IPS-15b (cell line): ENCODE measurements around the gene C19orf25.

Experiments used
- H3K27me3 ChIP-seq: one replicate; pipeline ENCODE4 v1.6.1; 2013; ENCODE audit warnings: low read length; ENCODE audit not compliant: control insufficient read depth, insufficient read depth
- H3K36me3 ChIP-seq: one replicate; pipeline ENCODE4 v1.6.1; 2013; ENCODE audit warnings: low read length; ENCODE audit not compliant: control insufficient read depth, insufficient read depth
- H3K4me1 ChIP-seq: one replicate; pipeline ENCODE4 v1.6.1; 2013; ENCODE audit warnings: mild to moderate bottlenecking, low read length; ENCODE audit not compliant: control insufficient read depth, insufficient read depth
- H3K4me3 ChIP-seq: one replicate; pipeline ENCODE4 v1.5.1; 2013; ENCODE audit warnings: low read depth, low read length
- H3K9ac ChIP-seq: one replicate; pipeline ENCODE4 v1.6.1; 2013; ENCODE audit warnings: low read depth, mild to moderate bottlenecking, low read length
- H3K9me3 ChIP-seq: one replicate; pipeline ENCODE4 v1.6.1; 2013; ENCODE audit warnings: mild to moderate bottlenecking, low read length; ENCODE audit not compliant: control insufficient read depth, insufficient read depth

C19orf25 gene

DNA sequence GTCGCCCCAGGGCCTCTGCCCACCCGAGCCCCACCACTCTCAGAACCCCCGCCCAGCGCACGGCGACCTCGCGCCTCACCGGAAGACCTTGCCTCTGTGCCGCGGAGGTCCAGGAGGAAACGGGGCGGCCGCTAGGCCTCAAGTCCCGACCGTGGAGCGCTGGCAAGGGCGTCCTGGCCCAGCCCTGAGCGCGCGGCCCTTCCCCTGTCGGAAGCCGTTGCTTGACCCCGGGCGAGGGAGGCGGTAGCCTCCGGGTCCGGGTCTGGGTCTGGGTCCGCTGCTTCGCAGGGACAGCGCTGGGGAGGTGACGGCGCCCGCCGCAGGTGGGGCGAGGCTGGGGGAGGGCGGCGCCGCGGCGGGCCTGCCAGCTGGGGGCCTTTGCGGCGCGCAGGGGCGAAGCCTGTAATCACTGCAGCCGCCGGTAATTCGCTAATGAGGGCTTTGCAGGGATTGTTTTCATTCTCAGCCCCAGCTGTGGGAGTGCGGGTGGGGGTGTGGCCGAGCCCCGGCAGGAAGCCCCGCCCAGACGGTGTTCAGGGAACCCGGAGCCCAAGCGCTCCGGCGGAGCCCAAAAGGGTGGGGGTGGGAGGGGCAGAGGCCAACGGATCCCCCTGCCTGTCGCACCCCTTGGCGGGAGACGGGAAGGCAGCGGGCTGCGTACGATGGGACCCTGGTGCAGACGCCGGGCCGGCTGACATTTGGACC is 8.6 kb downstream of the C19orf25 start:
- H3K4me3 ChIP-seq: peak overlapping the region; percentile 48
- H3K36me3 ChIP-seq: no peaks in the 10 kb centered on the region
- H3K9ac ChIP-seq: no peak overlapping the region
- no peaks in the 10 kb centered on the region for H3K9me3 ChIP-seq
- no peaks in the 10 kb centered on the region for H3K4me1 ChIP-seq
- peaks cover 58% of the 10 kb centered on the region for H3K27me3 ChIP-seq

DNA sequence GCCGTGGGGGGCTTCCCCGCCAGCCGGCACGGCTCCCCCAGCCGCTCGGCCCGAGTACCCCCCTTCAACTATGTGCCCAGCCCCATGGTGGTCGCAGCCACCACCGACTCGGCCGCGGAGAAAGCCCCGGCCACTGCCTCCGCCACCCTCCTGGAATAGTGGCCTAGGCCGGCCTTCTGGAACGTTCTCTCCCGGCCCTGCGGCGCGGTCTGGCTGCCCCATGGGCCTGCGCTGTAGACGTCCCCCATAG is 9.0 kb downstream of the C19orf25 start:
- H3K36me3 ChIP-seq: no peaks in the 10 kb centered on the region
- no peaks in the 10 kb centered on the region for H3K9me3 ChIP-seq
- H3K27me3 ChIP-seq: peaks cover 63% of the 10 kb centered on the region
- no peak overlapping the region for H3K9ac ChIP-seq
- H3K4me3 ChIP-seq: peak overlapping the region; percentile 48
- H3K4me1 ChIP-seq: no peaks in the 10 kb centered on the region

DNA sequence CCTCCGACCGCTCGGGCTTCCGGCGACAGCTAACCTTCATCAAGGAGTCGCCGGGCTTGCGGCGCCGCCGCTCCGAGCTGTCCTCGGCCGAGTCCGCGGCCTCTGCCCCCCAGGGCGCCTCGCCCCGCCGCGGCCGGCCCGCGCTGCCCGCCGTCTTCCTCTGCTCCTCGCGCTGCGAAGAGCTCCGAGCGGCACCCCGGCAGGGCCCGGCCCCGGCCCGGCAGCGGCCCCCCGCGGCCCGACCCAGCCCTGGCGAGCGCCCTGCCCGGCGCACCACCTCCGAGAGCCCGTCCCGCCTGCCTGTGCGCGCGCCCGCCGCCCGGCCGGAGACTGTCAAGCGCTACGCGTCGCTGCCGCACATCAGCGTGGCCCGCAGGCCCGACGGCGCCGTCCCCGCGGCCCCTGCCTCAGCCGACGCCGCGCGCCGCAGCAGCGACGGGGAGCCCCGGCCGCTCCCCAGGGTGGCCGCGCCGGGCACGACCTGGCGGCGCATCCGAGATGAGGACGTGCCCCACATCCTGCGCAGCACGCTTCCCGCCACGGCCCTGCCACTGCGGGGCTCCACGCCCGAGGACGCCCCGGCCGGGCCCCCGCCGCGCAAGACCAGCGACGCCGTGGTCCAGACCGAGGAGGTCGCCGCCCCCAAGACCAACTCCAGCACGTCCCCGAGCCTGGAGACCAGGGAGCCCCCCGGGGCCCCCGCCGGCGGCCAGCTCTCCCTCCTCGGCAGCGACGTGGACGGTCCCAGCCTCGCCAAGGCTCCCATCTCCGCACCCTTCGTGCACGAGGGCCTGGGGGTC is 9.6 kb downstream of the C19orf25 start:
- Histone ChIP-seq H3K4me3 (no peak overlapping the region), H3K27me3 (peaks cover 68% of the 10 kb centered on the region), H3K9me3 (no peaks in the 10 kb centered on the region), H3K9ac (no peak overlapping the region), H3K36me3 (no peaks in the 10 kb centered on the region), H3K4me1 (no peaks in the 10 kb centered on the region)

DNA sequence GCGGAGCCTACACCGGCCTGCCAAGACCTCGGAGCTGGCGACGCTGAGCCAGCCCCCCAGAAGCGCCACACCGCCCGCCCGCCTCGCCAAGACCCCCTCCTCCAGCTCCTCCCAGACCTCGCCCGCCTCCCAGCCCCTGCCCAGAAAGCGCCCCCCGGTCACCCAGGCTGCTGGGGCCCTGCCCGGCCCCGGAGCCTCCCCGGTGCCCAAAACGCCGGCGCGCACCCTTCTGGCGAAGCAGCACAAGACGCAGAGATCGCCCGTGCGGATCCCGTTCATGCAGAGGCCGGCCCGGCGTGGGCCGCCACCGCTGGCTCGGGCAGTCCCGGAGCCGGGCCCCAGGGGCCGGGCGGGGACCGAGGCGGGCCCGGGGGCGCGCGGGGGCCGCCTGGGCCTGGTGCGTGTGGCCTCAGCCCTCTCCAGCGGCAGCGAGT is 10.2 kb downstream of the C19orf25 start:
- no peak overlapping the region for H3K9ac ChIP-seq
- H3K4me1 ChIP-seq: no peaks in the 10 kb centered on the region

DNA sequence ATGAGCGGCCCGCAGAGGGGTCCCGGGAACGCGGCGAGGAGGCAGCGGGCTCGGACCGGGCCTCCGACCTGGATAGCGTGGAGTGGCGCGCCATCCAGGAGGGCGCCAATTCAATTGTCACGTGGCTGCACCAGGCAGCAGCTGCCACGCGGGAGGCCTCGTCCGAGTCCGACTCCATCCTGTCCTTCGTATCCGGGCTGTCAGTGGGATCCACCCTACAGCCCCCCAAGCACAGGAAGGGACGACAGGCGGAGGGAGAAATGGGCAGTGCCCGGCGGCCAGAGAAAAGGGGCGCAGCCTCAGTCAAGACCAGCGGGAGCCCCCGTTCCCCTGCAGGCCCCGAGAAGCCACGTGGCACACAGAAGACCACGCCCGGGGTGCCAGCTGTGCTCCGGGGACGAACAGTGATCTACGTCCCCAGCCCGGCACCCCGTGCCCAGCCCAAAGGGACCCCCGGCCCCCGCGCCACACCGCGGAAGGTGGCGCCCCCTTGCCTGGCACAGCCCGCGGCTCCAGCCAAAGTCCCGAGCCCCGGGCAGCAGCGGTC is 10.7 kb downstream of the C19orf25 start:
- Histone ChIP-seq H3K36me3 (no peaks in the 10 kb centered on the region), H3K9me3 (no peaks in the 10 kb centered on the region), H3K9ac (no peak overlapping the region), H3K27me3 (peaks cover 73% of the 10 kb centered on the region), H3K4me3 (no peak overlapping the region), H3K4me1 (no peaks in the 10 kb centered on the region)

More for the DNA sequence above, 10.2 kb downstream of the C19orf25 start:
- H3K4me3 ChIP-seq: no peak overlapping the region
- peaks cover 71% of the 10 kb centered on the region for H3K27me3 ChIP-seq
- no peaks in the 10 kb centered on the region for H3K36me3 ChIP-seq
- no peaks in the 10 kb centered on the region for H3K9me3 ChIP-seq

DNA sequence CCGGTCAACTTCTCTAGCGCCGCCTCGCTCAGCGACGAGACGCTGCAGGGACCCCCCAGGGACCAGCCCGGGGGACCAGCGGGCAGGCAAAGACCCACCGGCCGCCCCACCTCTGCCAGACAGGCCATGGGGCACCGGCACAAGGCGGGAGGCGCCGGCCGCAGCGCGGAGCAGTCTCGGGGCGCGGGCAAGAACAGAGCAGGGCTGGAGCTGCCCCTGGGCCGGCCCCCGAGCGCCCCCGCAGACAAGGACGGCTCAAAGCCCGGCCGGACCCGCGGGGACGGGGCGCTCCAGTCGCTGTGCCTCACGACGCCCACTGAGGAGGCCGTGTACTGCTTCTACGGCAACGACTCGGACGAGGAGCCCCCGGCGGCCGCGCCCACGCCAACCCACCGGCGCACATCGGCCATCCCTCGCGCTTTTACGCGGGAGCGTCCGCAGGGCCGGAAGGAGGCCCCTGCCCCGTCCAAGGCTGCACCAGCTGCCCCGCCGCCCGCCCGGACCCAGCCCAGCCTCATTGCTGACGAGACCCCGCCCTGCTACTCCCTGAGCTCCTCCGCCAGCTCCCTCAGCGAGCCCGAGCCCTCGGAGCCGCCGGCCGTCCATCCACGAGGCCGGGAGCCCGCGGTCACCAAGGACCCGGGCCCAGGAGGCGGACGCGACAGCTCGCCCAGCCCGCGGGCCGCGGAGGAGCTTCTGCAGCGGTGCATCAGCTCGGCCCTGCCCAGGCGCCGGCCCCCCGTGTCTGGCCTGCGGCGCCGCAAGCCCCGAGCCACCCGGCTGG is 11.3 kb downstream of the C19orf25 start:
- H3K4me3 ChIP-seq: peak overlapping the region; percentile 22
- no peak overlapping the region for H3K9ac ChIP-seq
- no peaks in the 10 kb centered on the region for H3K4me1 ChIP-seq
- H3K9me3 ChIP-seq: no peaks in the 10 kb centered on the region
- H3K27me3 ChIP-seq: peaks cover 70% of the 10 kb centered on the region
- no peaks in the 10 kb centered on the region for H3K36me3 ChIP-seq

DNA sequence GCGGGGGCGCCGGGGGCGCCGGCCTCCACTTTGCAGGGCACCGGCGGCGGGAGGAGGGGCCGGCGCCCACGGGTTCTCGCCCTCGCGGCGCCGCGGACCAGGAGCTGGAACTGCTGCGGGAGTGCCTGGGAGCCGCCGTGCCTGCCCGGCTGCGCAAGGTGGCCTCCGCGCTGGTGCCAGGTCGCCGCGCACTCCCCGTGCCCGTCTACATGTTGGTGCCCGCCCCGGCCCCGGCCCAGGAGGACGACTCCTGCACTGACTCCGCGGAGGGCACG is 11.9 kb downstream of the C19orf25 start:
- Histone ChIP-seq H3K4me1 (no peaks in the 10 kb centered on the region), H3K27me3 (peaks cover 65% of the 10 kb centered on the region), H3K36me3 (no peaks in the 10 kb centered on the region), H3K4me3 (peak overlapping the region; percentile 22), H3K9ac (no peak overlapping the region), H3K9me3 (no peaks in the 10 kb centered on the region)

DNA sequence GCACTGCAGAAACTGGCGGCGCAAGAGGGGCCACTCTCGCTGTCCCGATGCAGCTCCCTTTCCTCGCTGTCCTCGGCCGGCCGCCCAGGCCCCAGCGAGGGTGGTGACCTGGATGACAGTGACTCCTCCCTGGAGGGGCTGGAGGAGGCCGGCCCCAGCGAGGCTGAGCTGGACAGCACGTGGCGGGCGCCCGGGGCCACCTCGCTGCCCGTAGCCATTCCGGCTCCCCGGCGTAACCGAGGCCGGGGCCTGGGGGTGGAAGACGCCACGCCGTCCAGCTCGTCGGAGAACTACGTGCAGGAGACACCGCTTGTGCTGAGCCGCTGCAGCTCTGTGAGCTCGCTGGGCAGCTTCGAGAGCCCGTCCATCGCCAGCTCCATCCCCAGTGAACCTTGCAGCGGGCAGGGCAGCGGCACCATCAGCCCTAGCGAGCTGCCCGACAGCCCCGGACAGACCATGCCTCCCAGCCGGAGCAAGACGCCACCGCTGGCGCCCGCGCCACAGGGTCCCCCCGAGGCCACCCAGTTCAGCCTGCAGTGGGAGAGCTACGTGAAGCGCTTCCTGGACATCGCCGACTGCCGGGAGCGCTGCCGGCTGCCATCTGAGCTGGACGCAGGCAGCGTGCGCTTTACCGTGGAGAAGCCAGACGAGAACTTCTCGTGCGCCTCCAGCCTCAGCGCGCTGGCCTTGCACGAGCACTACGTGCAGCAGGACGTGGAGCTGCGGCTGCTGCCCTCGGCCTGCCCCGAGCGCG is 12.4 kb downstream of the C19orf25 start:
- Histone ChIP-seq H3K4me1 (no peaks in the 10 kb centered on the region), H3K36me3 (no peaks in the 10 kb centered on the region), H3K27me3 (peaks cover 60% of the 10 kb centered on the region), H3K4me3 (peak overlapping the region; percentile 22), H3K9ac (no peak overlapping the region), H3K9me3 (no peaks in the 10 kb centered on the region)

DNA sequence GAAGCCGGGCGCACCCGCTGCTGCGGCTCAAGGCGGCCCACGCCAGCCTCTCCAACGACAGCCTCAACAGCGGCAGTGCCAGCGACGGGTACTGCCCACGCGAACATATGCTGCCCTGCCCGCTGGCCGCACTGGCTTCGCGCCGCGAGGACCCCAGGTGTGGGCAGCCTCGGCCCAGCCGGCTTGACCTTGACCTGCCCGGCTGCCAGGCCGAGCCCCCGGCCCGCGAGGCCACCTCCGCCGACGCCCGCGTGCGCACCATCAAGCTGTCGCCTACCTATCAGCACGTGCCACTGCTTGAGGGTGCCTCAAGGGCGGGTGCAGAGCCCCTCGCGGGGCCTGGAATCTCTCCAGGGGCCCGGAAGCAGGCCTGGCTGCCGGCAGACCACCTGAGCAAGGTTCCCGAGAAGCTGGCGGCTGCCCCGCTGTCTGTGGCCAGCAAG is 13.0 kb downstream of the C19orf25 start:
- no peaks in the 10 kb centered on the region for H3K4me1 ChIP-seq
- no peaks in the 10 kb centered on the region for H3K36me3 ChIP-seq
- peaks cover 54% of the 10 kb centered on the region for H3K27me3 ChIP-seq
- no peak overlapping the region for H3K4me3 ChIP-seq
- no peaks in the 10 kb centered on the region for H3K9me3 ChIP-seq
- H3K9ac ChIP-seq: no peak overlapping the region

DNA sequence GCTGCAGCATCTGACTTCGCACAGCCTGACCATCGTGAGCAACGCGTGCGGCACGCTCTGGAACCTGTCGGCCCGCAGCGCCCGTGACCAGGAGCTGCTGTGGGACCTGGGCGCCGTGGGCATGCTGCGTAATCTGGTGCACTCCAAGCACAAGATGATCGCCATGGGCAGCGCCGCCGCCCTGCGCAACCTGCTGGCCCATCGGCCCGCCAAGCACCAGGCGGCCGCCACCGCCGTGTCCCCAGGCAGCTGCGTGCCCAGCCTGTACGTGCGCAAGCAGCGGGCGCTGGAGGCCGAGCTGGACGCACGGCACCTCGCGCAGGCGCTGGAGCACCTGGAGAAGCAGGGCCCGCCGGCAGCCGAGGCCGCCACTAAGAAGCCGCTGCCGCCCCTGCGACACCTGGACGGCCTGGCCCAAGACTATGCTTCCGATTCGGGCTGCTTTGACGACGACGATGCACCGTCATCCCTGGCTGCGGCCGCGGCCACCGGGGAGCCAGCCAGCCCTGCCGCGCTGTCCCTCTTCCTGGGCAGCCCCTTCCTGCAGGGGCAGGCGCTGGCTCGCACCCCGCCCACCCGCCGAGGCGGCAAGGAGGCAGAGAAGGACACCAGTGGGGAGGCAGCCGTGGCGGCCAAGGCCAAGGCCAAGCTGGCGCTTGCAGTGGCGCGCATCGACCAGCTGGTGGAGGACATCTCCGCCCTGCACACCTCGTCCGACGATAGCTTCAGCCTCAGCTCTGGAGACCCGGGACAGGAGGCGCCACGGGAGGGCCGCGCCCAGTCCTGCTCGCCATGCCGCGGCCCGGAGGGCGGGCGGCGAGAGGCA is 13.6 kb downstream of the C19orf25 start:
- Histone ChIP-seq H3K27me3 (peaks cover 53% of the 10 kb centered on the region), H3K36me3 (no peaks in the 10 kb centered on the region), H3K9me3 (no peaks in the 10 kb centered on the region), H3K9ac (no peak overlapping the region), H3K4me1 (no peaks in the 10 kb centered on the region), H3K4me3 (no peak overlapping the region)

DNA sequence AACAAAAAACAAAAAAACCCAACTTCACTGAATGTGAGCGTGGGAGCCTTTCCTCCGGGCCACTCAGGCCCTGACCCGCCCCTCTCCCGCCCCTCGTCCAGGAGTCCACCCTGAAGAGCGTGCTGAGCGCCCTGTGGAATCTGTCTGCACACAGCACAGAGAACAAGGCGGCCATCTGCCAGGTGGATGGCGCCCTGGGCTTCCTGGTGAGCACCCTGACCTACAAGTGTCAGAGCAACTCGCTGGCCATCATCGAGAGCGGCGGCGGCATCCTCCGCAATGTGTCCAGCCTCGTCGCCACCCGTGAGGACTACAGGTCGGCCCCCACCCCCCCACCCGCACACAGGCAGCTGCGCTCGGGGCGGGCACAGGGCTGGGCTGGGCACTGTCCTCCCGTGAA is 17.2 kb downstream of the C19orf25 start:
- H3K9ac ChIP-seq: no peak overlapping the region
- no peaks in the 10 kb centered on the region for H3K9me3 ChIP-seq
- H3K4me1 ChIP-seq: peaks cover 2% of the 10 kb centered on the region
- no peak overlapping the region for H3K4me3 ChIP-seq
- peaks cover 46% of the 10 kb centered on the region for H3K27me3 ChIP-seq
- H3K36me3 ChIP-seq: no peaks in the 10 kb centered on the region
